Esophagus muscularis mucosa (tissue), 4 donors: Measurements from ENCODE around the gene EXOSC10. TPM values are rescaled to one million over a fixed set of nuclear protein-coding genes. Genes with fewer than 3 reads are reported as not detected.

Source experiments
- DNase-seq: peaks from one replicate; pipeline ENCODE4 v3.0.0-alpha.2; 2017; ENCODE audit errors: extremely low spot score
- H3K27ac ChIP-seq, 4 donors: fragments of 200-600 bp; sonication (generic); replicated peaks in 1 of 4; 1 replicate in 3 of 4; 2 replicates in 1 of 4; pipeline ENCODE4 v1.5.1; 2016 to 2019; ENCODE audit warnings: mild to moderate bottlenecking in 1 of 4
- H3K27me3 ChIP-seq, 4 donors: fragments of 200-600 bp; sonication (generic); one replicate each; pipeline versions ENCODE4 v1.5.1 to v1.6.0; 2016 to 2019
- H3K36me3 ChIP-seq, 4 donors: fragments of 200-600 bp; sonication (generic); one replicate each; pipeline ENCODE4 v1.5.1; 2016 to 2019
- H3K4me1 ChIP-seq, 4 donors: fragments of 200-600 bp; sonication (generic); one replicate each; pipeline ENCODE4 v1.5.1; 2016 to 2019
- H3K4me3 ChIP-seq, 4 donors: fragments of 200-600 bp; sonication (generic); 1 replicate in 2 of 4; 2 replicates in 2 of 4; pipeline ENCODE4 v1.5.1; 2016 to 2019; ENCODE audit warnings: mild to moderate bottlenecking in 4 of 4, moderate library complexity in 1 of 4
- H3K9me3 ChIP-seq, 4 donors: fragments of 200-600 bp; sonication (generic); 1 replicate in 3 of 4; 2 replicates in 1 of 4; pipeline ENCODE4 v1.5.1; 2016 to 2019
- EP300 ChIP-seq: sonication (generic); formaldehyde crosslinking; IDR thresholded peaks from one replicate; pipeline ENCODE4 v1.6.1; 2017; ENCODE audit warnings: antibody characterized with exemption
- POLR2A ChIP-seq: fragments of 450-650 bp; IDR thresholded peaks from one replicate; pipeline ENCODE4 v1.6.1; 2017; ENCODE audit warnings: antibody characterized with exemption, moderate library complexity, mild to moderate bottlenecking, low read depth
- POLR2AphosphoS5 ChIP-seq, 2 donors: sonication (generic); formaldehyde crosslinking; IDR thresholded peaks; one replicate each; pipeline ENCODE4 v1.6.1; 2017; ENCODE audit warnings: antibody characterized with exemption in 2 of 2
- WGBS: methylation state at CpG from one replicate; pipeline ENCODE4 v1.1.5; 2018; 5-methylcytosine and 5-hydroxymethylcytosine counted together
- intact Hi-C: fragments of 100-400 bp; cut with DNase I; formaldehyde crosslinking; loops from one replicate; pipeline ENCODE4 v1.15.1; 2023
- total RNA-seq, 4 donors: library from RNA; depleted of rRNA; stranded (reverse); fragments of >200 nt; gene quantifications; one replicate each; pipeline versions ENCODE4 v1.1.0 to v1.2.1, GENCODE V29; 2016
- TF ChIP-seq, protein P1 (sequence below), 3 experiments: fragments of 200-600 bp in 2 of 3; fragments of 450-650 bp in 1 of 3; sonication (generic) in 2 of 3; IDR thresholded peaks; one replicate each; pipeline ENCODE4 v1.5.1; 2017 to 2019; ENCODE audit warnings: antibody characterized with exemption in 3 of 3, mild to moderate bottlenecking in 2 of 3, moderate library complexity in 1 of 3

EXOSC10 gene
- total RNA-seq, 4 donors from 2014 or later, result 33.2 to 49.4 (median 36.3) TPM

DNA sequence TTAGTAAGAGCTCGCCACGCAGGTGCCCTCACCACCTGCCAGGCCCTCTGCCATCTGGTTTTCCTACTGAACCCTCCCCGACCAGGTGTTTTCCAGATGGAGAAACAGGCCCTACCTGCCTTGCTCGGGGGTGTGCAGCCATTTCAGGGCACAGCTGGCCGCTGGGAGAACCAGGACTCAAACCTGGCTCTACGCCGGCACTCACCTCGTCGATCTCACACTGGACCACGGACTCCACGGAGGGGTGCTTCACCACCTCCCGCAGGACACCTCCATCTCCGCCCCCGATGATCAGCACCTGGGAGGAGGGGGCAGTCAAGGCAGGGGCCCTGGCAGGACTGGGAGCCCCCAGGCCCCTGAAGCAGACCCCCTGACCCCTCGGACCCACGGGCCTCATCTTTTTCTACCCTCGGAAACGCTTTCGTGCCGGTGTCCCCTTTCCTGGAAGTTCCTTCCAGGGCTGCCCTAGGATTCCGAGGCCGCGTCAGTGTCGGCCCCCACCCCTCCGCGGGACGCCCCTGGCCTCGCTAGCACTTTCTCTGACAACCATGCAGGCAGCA, 41.0 kb downstream of the EXOSC10 start:
- Histone ChIP-seq H3K9me3 (no peaks in the 10 kb centered on the region), H3K27me3 (peaks cover 0 to 3% (median 0%) of the 10 kb centered on the region in 4 donors), H3K27ac (peak overlapping the region; percentile 66 to 74 (median 69)), H3K4me1 (peaks cover 18 to 32% (median 27%) of the 10 kb centered on the region in 4 donors), H3K36me3 (peaks cover 6 to 51% (median 40%) of the 10 kb centered on the region in 4 donors), H3K4me3 (peak overlapping the region; percentile 96 to 99 (median 98))
- no peak for DNase-seq
- intact Hi-C loops, result no loop called here
- WGBS, result 76% methylated on average over 12 of the region's 28 CpGs
- TF ChIP-seq POLR2A (no peak), EP300 (no peak), POLR2AphosphoS5 (IDR thresholded peaks at IDR 0.05) (no peak)
- TF ChIP-seq, protein P1, sequence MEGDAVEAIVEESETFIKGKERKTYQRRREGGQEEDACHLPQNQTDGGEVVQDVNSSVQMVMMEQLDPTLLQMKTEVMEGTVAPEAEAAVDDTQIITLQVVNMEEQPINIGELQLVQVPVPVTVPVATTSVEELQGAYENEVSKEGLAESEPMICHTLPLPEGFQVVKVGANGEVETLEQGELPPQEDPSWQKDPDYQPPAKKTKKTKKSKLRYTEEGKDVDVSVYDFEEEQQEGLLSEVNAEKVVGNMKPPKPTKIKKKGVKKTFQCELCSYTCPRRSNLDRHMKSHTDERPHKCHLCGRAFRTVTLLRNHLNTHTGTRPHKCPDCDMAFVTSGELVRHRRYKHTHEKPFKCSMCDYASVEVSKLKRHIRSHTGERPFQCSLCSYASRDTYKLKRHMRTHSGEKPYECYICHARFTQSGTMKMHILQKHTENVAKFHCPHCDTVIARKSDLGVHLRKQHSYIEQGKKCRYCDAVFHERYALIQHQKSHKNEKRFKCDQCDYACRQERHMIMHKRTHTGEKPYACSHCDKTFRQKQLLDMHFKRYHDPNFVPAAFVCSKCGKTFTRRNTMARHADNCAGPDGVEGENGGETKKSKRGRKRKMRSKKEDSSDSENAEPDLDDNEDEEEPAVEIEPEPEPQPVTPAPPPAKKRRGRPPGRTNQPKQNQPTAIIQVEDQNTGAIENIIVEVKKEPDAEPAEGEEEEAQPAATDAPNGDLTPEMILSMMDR (IDR thresholded peaks at IDR 0.05), result no peak

DNA sequence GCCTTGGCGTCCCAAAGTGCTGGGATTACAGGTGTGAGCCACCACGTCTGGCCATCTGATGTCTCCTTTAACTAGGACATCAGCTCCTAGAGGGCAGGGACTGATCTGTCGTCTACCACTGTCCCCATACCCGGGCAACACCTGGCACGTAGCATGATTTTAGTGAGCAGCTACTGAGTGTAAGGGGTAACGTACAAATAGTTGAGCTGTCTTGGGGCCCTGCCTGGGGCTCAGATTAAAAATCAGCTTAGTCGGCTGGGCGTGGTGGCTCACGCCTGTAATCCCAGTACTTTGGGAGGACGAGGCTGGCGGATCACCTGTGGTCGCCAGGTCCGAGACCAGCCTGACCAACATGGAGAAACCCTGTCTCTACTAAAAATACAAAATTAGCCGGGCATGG, 41.6 kb downstream of the EXOSC10 start:
- intact Hi-C loops, result no loop called here
- no peak for DNase-seq

DNA sequence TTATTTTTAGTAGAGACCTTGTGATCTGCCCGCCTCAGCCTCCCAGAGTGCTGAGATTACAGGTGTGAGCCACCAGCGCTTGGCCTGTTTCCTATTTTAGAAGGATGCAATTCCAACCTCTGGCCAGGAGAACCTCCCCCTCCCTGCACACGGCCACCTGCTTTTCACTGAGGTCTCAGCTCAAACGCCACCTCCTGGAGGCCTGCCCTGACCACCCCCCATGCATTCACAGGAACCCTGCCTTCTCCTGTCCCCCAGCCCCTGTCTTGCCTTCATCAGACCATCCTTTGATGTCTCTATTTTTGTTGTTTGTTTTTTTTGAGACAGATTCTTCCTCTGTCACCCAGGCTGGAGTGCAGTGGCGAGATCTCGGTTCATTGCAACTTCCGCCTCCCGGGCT, 42.2 kb downstream of the EXOSC10 start:
- TF ChIP-seq EP300 (no peak), POLR2AphosphoS5 (IDR thresholded peaks at IDR 0.05) (no peak), POLR2A (no peak)
- TF ChIP-seq, protein P1 (IDR thresholded peaks at IDR 0.05), result no peak
- no peak for DNase-seq
- intact Hi-C loops, result no loop called here
- no peak overlapping the region for H3K27ac ChIP-seq
- 87% methylated on average over 8 of the region's 8 CpGs for WGBS
- no peak overlapping the region for H3K4me3 ChIP-seq
- no peaks in the 10 kb centered on the region for H3K9me3 ChIP-seq
- peaks cover 6 to 45% (median 36%) of the 10 kb centered on the region in 4 donors for H3K36me3 ChIP-seq
- peaks cover 18 to 36% (median 33%) of the 10 kb centered on the region in 4 donors for H3K4me1 ChIP-seq
- H3K27me3 ChIP-seq, result peaks cover 0 to 15% (median 0%) of the 10 kb centered on the region in 4 donors

More for the DNA sequence above, 41.6 kb downstream of the EXOSC10 start:
- H3K27ac ChIP-seq, result no peak overlapping the region
- H3K9me3 ChIP-seq, result no peaks in the 10 kb centered on the region
- H3K27me3 ChIP-seq, result peaks cover 0 to 10% (median 0%) of the 10 kb centered on the region in 4 donors
- H3K4me3 ChIP-seq, result no peak overlapping the region
- TF ChIP-seq POLR2AphosphoS5 (IDR thresholded peaks at IDR 0.05) (no peak), EP300 (no peak), POLR2A (no peak)
- TF ChIP-seq, protein P1 (IDR thresholded peaks at IDR 0.05), result no peak
- peaks cover 6 to 45% (median 36%) of the 10 kb centered on the region in 4 donors for H3K36me3 ChIP-seq
- peaks cover 18 to 35% (median 29%) of the 10 kb centered on the region in 4 donors for H3K4me1 ChIP-seq
- WGBS, result 92% methylated on average over 13 of the region's 14 CpGs

DNA sequence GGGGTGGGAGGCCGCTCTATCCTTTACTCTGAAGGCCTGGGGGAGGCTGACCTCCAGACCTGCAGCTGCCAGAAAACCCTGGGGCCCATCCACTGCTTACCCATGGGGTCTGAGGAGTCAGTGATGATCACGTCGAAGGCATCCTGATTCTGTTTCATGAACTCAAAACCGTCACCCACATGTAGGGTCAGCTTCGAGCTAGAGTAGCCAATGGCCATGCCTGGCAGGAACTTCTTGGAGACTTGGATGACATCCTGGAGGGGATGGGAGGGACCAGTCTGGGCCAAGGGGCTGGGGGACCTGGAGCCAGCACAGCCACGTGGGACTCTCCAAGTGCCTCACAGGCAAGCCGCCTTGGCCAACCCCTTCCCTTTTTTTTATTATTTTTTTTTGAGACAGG, 43.2 kb downstream of the EXOSC10 start:
- 86% methylated on average over 6 of the region's 7 CpGs for WGBS
- H3K4me3 ChIP-seq, result no peak overlapping the region
- peaks cover 6 to 45% (median 36%) of the 10 kb centered on the region in 4 donors for H3K36me3 ChIP-seq
- H3K4me1 ChIP-seq, result peaks cover 15 to 33% (median 28%) of the 10 kb centered on the region in 4 donors
- no peaks in the 10 kb centered on the region for H3K9me3 ChIP-seq
- no peak overlapping the region for H3K27ac ChIP-seq
- DNase-seq, result no peak
- peaks cover 0 to 15% (median 0%) of the 10 kb centered on the region in 4 donors for H3K27me3 ChIP-seq
- TF ChIP-seq POLR2AphosphoS5 (IDR thresholded peaks at IDR 0.05) (no peak), EP300 (no peak)
- TF ChIP-seq, protein P1 (IDR thresholded peaks at IDR 0.05), result no peak
- intact Hi-C loops, result no loop called here
